ENCODE data around the gene PTPRN2. TPM values are rescaled to one million over a fixed set of nuclear protein-coding genes. Genes with fewer than 3 reads are reported as not detected.

Gene PTPRN2
- total RNA-seq, 1 donor, result 0.09 TPM

DNA sequence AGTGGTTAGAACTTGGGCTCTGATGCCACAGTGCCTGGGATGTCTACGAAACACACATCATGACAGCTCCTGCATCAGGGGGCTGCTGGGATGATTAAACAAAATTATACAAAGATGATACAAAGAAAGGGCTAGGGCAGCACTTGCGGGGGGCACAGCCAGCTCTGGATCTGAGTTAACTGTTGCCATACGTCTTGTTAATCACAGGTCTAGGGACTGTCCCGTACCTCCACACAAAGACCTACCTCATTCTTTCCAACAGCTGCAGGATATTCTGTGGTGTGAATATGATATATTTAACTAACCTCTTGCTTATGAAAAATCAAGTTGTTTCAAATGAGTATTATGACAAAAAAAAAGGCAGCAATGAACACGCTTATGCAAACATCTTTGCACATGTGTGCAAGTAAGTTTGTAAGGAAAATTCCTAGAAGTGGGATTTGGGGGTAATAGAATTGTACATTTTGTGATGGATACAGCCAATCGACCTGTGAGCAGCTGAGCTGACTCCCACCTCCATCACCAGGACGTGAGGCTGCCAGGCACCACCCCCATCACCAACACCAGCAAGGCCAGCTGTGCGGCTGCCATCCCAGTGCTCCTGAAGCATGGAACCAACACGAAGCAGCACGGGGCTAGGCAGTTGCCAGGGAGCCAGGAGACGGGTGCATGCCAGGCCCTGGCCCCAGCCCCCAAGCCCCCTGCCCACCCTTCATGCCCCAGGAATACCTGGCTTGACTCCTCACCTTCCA is 23.5 kb downstream of the PTPRN2 start:
- TF ChIP-seq CTCF (IDR thresholded peaks at IDR 0.05; ENCODE audit: insufficient read depth, low read length), result no peak
- no peak for DNase-seq (ENCODE audit: low read depth)
- H3K4me3 ChIP-seq (ENCODE audit: low read depth, low read length), result no peak overlapping the region

- no peak for TF ChIP-seq CTCF (IDR thresholded peaks at IDR 0.05; ENCODE audit: insufficient read depth, low read length)
- no peak for DNase-seq (ENCODE audit: low read depth)
- no peak overlapping the region for H3K4me3 ChIP-seq (ENCODE audit: low read depth, low read length)
Measured at GRCh38 chr7:158563051-158563450, 24.6 kb downstream of the PTPRN2 start.

GRCh38 chr7:158562517-158562916 is 25.1 kb downstream of the PTPRN2 start:
- DNase-seq (ENCODE audit: low read depth), result no peak

DNA sequence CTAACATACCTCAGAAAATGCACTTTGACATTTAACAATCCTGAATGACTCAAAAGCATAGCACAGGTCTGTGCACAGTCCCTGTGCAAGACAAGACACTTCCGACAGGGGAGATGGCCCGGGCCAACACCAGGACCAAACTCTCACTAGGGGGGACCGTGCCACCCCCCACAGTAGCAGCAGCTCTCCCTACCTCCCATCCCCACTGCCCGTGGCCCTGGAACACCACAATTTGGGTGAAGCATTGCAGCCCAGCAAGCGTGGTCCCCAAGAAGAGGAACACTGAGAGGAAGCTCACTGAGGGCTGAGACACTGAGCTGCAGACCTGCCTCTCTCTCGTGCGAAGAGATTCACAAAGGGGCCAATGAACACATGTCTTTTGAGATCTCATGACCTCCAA is 26.0 kb downstream of the PTPRN2 start:
- H3K4me3 ChIP-seq (ENCODE audit: low read depth, low read length), result no peak overlapping the region
- no peak for DNase-seq (ENCODE audit: low read depth)
- no peak for TF ChIP-seq CTCF (IDR thresholded peaks at IDR 0.05; ENCODE audit: insufficient read depth, low read length)

More at GRCh38 chr7:158562517-158562916, 25.1 kb downstream of the PTPRN2 start:
- no peak for TF ChIP-seq CTCF (IDR thresholded peaks at IDR 0.05; ENCODE audit: insufficient read depth, low read length)
- H3K4me3 ChIP-seq (ENCODE audit: low read depth, low read length), result no peak overlapping the region

GRCh38 chr7:158560386-158560785 is 27.2 kb downstream of the PTPRN2 start:
- TF ChIP-seq CTCF (IDR thresholded peaks at IDR 0.05; ENCODE audit: insufficient read depth, low read length), result no peak
- DNase-seq (ENCODE audit: low read depth), result no peak
- no peak overlapping the region for H3K4me3 ChIP-seq (ENCODE audit: low read depth, low read length)

DNA sequence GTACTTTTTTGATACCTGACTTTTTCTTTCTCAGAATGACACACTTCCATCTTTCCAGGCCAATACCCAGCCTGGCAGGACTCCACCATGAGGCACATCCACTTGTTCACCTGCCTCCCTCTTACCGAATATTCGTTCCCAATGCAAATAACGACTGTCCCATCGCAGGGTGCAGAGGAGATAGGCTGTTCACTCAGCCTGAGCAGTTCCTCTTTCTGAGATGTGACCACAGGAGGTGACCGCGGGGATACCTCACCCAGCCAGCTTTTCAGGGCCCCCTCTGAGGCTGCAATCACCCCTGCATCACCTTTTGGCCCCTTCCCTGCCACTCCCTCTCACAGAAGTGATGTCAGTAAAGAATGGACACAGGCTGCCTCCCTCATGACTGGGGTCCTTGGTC is 28.3 kb downstream of the PTPRN2 start:
- no peak overlapping the region for H3K4me3 ChIP-seq (ENCODE audit: low read depth, low read length)
- DNase-seq (ENCODE audit: low read depth), result no peak
- TF ChIP-seq CTCF (IDR thresholded peaks at IDR 0.05; ENCODE audit: insufficient read depth, low read length), result no peak

DNA sequence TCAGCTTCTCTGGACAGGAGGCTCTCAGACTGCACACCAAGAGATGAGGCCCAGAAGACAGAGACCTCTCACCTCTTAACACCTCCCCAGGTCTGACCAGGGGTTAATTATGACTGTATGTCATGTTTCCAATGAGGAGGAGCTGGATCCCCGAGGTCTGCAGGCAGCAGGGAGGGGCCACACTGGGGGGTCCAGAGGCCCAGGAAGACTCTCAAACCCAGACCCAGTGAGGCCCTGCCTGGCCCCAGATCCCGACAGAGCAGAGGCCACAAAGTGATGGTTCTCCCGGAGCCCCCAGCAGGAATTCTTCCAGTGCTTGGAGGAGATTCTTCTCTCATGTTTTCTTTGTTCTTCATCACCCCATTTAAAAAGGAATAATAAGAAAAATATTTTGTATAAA is 28.8 kb downstream of the PTPRN2 start:
- TF ChIP-seq CTCF (IDR thresholded peaks at IDR 0.05; ENCODE audit: insufficient read depth, low read length), result no peak
- no peak for DNase-seq (ENCODE audit: low read depth)
- H3K4me3 ChIP-seq (ENCODE audit: low read depth, low read length), result no peak overlapping the region

All from fibroblast of the aortic adventitia (primary cell).